OCI-LY7 (cell line): ENCODE data around the gene TTC9B.

Source experiments
- EZH2phosphoT487 ChIP-seq: fragments of 200-600 bp; sonication (generic); IDR thresholded peaks from 2 replicates; pipeline ENCODE4 v1.6.1; 2018; ENCODE audit warnings: low read depth, borderline replicate concordance, mild to moderate bottlenecking, mixed run types, antibody characterized with exemption, low read length, moderate library complexity, mixed read lengths
- TF ChIP-seq, protein P1 (sequence below): fragments of 200-600 bp; sonication (generic); conservative IDR thresholded peaks from 2 replicates; pipeline ENCODE4 v1.5.1; 2014; ENCODE audit warnings: mild to moderate bottlenecking, antibody characterized with exemption, low read length, moderate library complexity, mixed read lengths

DNA sequence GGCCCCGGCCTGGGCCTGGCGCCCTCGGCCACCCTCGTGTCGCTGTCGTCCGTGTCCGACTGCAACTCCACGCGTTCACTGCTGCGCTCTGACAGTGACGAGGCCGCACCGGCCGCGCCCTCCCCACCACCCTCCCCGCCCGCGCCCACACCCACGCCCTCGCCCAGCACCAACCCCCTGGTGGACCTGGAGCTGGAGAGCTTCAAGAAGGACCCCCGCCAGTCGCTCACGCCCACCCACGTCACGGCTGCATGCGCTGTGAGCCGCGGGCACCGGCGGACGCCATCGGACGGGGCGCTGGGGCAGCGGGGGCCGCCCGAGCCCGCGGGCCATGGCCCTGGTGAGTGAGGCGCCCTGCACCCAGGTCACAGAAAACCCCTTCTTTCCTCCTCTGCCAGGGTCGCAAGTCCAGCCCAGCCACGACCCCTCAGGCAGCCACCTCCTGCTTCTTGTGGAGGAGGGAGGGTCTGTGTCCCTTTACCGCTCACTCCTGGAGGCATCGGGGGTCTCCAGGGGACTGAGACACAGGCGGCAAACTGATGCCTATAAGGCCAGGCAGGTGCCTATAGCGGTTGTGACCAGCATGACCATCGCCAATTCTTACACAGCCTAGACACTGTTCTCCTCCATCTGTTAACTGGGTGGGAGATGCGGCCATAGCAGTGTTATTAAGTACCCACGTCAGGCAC is 4.2 kb downstream of the TTC9B start:
- TF ChIP-seq, protein P1, sequence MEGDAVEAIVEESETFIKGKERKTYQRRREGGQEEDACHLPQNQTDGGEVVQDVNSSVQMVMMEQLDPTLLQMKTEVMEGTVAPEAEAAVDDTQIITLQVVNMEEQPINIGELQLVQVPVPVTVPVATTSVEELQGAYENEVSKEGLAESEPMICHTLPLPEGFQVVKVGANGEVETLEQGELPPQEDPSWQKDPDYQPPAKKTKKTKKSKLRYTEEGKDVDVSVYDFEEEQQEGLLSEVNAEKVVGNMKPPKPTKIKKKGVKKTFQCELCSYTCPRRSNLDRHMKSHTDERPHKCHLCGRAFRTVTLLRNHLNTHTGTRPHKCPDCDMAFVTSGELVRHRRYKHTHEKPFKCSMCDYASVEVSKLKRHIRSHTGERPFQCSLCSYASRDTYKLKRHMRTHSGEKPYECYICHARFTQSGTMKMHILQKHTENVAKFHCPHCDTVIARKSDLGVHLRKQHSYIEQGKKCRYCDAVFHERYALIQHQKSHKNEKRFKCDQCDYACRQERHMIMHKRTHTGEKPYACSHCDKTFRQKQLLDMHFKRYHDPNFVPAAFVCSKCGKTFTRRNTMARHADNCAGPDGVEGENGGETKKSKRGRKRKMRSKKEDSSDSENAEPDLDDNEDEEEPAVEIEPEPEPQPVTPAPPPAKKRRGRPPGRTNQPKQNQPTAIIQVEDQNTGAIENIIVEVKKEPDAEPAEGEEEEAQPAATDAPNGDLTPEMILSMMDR = no peak
- no peak for TF ChIP-seq EZH2phosphoT487
